ENCODE data around the gene PPFIBP1.

DNA sequence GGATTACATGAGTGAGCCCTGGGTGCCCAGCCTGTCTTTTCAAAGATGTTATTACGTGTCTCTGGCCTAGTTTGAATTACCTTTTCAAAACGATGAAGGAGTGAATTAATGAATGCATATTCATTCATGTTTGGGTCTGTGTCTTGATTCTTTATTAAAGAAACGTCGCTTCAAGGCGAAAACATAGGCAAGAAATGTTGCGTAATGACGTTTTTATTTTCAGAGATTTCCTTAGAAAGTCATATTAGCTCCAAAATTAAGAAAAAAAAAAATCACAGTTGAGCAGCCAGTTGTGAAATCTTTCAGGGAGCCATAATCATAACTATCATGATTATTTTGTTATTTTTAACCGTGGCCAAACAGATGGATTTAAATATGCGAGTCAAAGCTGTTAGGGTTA is 3.5 kb downstream of the PPFIBP1 start:
- TF ChIP-seq CTCF (IDR thresholded peaks at IDR 0.05; ENCODE audit: control extremely low read depth in 1 of 3, insufficient read depth in 1 of 3, low read depth in 1 of 3, low read length in 3 of 3), result no peak
- TF ChIP-seq FOSL1 (IDR thresholded peaks at IDR 0.05; ENCODE audit: insufficient read depth, low read depth, low read length), result no peak
- TF ChIP-seq ATF2 (IDR thresholded peaks at IDR 0.05; ENCODE audit: low read length), result no peak
- no peak for TF ChIP-seq EZH2 (IDR thresholded peaks at IDR 0.05; ENCODE audit: low read depth, low read length, severe bottlenecking)

Measured in H1 (cell line).